RKO (cell line): Measurements from ENCODE around the gene DNAJC7.
A peak's percentile ranks its signal among the peaks of the same experiment; 100 is the strongest.
"Not testable (repeated sequence)": the region's sequence is repeated elsewhere in the genome, so short reads cannot be mapped to it uniquely, and the experiment has no call there.

Experiments used
- DNase-seq: peaks from one replicate; pipeline ENCODE4 v3.0.0-alpha.2; 2016; ENCODE audit warnings: low spot score

DNAJC7 gene

DNA sequence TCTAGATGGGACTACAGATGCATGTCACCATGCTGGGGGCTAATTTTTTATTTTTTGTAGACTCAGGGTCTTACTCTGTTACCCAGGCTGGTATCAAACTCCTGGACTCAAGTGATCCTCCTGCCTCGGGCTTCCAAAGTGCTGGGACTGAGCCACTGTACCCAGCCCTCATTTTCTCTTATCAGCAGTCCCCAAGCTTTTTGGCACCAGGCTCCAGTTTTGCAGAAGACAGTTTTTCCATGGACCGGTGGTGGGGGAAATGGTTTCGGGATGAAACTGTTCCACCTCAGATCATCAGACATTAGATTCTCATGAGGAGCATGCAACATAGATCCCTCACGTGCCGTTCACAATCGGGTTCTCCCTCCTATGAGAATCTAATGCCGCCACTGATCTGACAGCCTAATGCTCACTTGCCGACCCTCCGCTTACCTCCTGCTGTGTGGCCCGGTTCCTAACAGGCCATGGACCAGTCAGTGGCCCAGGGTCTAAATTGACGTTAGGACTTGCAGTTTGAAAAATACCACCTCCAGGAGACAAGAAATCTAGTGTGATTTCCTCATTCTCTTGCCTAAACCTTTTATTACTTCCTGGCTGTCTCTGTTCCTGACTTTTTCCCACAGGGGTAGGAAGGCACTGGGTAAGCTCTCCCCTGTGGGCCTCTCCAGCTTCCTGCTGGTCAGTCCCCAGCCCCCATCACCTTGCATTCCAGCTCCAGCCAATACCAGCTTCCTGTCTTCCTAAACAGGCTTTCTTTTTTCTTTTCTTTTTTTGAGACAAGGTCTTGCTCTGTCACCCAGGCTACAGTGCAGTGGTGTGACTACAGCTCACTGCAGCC, 60.0 kb downstream of the DNAJC7 start:
- no peak for DNase-seq

DNA sequence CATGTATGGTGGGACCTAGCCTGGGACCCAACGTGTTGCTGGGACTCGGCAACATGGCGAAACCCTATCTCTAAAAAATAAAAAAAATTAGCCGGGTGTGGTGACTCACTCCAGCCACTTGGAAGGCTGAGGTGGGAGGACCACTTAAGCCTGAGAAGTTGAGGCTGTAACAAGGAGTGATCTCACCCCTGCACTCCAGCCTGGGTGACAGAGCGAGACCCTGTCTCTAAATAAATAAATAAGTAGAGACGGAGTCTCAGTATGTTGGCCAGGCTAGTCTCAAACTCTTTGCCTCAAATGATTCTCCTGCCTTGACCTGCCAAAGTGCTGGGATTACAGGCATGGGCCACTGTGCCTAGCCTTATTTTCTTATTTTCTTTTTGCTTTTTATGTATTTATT, 60.7 kb downstream of the DNAJC7 start:
- no peak for DNase-seq

DNA sequence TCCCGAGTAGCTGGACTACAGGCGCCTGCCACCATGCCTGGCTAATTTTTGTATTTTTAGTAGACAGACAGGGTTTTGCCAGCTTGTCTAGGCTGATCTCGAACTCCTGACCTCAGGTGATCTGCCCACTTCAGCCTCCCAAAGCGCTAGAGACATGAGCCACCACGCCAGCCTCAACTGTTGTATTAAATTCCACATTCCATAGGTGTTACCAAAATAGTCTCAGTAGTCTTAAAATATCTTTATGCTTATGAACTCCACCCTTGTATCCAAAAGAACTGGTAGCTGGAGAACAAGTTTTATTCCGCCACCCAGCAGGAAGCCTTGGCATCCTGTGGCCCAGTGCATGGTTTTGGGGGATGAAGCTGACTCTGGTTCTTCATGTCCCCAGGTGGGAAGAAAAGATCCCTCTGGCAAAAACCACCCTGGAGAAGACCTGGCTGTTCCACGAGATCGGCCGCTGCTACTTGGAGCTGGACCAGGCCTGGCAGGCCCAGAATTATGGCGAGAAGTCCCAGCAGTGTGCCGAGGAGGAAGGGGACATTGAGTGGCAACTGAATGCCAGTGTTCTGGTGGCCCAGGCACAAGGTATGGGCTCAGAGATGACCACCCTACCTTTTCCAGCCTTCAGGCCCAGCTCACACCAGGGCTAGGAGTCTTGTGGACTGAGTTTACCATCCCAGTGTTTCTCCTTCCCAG, 68.3 kb downstream of the DNAJC7 start:
- no peak for DNase-seq

DNA sequence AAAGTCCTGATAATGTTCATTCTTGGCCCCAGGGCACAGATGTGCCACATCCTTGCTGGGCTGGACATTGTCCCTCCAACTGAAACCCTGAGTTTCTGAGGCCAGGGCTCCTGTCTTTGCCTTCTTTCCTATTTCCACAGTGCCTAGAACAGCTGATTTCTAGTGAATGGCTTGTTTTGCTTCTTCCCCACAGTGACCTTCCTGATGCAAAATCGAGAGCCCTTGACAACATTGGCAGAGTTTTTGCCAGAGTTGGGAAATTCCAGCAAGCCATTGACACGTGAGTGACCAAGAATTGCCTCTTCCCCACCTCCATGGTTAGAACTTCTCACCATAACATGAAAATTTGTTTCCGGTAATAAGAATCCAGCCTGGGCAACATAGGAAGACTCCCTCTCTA, 72.3 kb downstream of the DNAJC7 start:
- no peak for DNase-seq

DNA sequence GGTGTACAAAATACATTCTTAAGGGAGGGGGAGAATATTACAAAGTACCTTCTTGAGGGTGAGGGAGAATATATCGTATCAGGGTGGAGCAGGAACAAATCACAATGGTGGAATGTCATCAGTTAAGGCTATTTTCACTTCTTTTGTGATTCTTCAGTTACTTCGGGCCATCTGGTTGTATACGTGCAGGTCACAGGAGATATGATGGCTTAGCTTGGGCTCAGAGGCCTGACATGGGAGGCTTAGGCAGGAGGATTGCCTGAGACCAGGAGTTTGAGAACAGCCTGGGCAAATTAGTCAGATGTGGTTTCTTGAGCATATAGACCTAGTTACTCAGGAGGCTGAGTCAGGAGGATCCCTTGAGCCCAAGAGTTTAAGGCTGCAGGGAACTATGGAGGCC, 73.7 kb downstream of the DNAJC7 start:
- DNase-seq = no peak

DNA sequence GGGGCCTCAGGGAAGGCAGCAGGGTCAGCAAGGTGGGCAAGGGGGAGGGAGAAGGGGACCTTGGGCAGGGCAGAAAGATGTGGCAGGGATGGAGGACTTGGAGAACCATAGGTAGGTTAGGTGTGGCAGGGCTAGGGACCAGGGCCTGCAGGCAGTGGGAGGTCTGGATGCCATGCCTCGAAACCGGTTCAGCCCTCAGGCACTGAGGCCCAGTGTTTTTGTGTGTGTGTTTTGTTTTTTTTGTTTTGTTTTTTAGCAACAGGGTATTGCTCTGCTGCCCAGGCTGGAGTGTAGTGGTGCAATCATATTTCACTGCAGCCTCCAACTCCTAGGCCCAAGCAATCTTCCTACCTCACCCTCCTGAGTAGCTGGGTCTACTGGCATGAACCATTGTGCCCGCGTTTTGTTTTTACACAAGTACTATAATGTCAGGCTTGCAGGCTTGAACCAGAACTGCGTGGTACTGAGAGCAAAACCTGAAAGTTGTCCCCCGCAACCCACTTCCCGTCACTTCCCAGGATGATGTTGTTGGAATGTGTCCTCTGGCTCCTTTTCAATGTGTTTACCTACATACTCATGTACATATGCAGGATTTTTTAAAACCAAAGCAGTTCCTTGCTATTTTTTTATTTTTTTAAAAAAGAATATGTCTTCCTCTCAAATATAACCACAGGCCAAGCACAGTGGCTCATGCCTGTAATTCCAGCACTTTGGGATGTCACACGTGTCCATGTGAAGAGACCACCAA, 74.4 kb downstream of the DNAJC7 start:
- no peak for DNase-seq

DNA sequence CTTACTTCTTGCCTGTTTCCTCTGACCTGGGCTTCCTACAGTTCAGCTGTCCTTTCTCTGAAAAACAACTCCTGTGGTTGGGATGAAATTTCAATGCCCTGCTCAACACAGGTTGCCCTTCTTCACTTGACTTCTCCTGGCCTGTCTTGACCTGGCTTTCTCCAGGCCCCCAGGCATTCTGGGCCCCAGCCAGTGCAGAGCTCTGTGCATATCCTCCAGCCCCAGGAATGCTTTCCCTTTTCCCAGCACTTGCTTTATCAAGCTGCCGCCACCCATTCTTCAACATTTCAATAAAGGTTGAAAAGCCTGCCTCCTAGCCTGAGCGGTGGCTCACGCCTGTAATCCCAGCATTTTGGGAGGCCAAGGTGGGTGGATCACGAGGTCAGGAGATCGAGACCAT, 76.1 kb downstream of the DNAJC7 start:
- DNase-seq = no peak

DNA sequence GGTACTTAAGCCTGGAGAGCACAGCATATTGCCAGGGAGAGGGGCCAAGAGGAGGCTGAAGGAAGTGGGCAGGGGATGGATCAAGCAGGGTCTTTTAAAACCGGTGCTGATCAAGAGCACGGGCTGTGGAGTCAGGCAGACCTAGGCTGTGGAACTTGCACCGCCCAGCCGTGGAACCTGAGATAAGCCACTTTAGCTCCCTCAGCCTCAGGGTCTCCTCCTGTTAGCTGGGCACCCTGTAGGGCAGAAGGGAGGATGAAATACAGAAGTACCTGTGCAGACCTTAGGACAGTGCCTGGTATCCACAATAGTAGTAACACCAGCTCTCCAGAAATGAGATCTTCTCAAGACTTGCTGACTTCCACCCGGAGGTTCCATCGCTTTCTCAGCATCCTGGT, 77.5 kb downstream of the DNAJC7 start:
- DNase-seq = no peak

DNA sequence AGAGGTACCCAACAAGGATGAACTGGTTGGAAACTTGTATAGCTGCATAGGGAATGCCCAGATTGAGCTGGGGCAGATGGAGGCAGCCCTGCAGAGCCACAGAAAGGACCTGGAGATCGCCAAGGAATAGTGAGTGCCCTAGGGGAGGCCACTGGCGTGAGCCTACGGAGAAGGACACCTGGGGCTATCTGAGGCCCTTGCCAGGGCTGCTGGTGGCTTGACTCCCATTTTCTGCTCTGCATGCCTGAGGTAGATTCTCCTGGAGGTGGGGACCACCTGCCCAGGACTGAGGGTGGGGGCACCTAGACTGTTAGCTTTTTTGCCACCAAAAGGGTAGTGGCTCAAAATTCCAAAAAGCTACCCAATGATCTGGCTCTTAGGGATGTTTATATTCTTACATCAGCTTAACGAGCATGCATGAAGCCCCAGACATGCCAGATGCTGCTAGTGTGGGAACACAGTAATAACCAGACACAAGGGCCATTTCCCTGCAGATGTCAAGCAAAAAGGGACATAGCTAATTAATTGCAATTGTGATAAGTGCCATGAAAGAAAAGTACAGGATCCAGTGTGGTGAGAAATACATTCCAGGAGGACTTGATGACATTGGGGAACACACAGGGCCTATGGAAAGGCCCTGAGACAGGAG, 78.1 kb downstream of the DNAJC7 start:
- DNase-seq = no peak

DNA sequence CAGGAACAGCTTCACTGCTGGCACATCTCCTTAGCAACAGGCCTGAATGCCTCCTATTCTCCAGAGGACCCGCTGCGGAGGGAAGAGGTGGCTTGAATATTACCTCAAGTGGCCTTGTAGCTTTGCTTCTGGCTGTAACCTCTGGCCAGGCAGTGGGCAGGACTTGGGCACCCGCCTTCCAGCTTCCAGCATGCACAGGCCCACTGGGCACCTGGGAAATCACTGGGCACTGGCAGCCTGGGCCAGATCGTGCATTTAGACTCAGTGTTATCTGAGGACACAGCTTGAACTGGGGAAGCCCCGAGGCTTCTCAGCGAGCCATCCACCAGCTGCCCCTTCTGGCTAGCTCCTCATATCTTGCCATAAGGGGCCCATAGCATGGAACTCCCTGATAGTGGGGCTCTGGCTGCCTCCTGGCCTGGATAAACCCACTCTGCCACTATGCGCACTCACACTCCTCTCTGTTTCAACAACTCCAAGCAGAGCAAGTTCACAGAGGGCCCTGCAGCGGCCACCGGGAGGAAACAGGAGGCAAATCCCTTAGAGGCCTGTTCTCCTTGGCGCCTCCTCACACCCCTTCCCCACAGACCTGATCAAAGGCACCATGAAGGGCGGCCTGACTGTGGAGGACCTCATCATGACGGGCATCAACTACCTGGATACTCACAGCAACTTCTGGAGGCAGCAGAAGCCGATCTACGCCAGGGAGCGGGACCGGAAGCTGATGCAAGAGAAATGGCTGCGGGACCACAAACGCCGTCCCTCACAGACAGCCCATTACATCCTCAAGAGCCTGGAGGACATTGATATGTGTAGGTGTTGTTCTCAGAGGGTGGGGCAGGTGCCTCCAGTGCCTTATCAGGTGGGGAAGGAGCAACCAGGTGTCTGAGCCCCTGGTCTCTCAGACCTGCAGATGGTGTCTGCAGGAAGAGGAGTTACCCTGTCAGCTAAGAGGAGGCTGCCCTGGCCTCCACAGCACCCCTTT, 79.0 kb downstream of the DNAJC7 start:
- DNase-seq = no peak

DNA sequence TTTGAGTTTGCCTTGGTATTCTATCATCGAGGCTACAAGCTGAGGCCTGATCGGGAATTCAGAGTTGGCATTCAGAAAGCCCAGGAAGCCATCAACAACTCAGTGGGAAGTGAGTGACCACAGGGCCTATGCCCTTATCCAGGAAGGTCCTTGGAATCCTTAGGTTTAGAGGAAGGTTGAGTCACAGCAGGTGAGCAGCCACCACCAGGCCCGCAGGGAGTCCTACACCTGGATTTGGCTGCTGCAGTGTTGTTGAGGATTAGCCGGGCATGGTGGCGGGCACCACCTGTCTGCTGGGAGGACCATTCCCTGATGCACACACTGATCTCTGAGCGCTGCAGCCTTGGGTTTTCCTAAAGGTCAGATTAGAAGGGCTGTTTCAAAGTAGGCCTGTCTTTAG, 81.6 kb downstream of the DNAJC7 start:
- no peak for DNase-seq

DNA sequence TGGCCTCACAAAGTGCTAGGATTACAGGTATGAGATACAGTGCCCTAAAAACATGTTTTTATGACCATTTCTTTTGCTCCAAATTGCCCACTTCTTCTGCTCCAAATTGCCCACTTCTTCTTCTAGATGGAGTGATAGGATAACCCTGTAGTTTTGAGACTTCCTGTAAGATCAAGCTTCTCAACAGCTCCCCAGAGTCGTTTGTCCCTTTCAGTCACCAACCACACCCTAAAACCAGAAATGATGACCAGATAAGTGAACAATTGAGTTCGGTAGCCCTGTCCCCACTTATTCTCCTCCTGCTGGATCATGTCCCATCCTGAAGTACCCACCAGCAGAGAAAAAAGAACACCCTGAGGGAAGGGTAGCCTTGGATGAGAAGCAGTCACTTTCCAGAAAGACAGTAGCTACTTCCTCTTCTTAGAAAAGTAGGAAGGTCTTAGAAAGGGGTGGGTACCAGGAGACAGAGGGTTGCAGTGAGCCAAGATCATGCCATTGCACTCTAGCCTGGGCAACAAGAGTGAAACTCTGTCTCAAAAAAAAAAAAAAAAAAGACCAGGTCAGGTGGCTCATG, 84.3 kb downstream of the DNAJC7 start:
- DNase-seq = no peak

DNA sequence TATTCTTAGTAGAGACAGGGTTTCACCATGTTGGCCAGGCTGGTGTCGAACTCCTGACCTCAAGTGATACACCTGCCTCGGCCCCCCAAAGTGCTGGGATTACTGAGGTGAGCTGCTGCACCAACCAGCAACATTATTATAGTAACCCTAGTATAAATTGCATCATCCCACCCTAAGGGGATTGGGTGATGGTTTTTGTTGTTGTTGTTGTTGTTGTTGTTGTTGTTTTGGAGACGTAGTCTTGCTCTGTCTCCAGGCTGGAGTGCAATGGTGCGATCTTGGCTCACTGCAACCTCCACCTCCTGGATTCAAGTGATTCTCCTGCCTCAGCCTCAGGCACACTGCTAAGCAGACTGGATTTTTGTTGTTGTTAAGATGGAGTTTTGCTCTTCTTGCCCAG, 85.5 kb downstream of the DNAJC7 start:
- DNase-seq = not testable (repeated sequence)

DNA sequence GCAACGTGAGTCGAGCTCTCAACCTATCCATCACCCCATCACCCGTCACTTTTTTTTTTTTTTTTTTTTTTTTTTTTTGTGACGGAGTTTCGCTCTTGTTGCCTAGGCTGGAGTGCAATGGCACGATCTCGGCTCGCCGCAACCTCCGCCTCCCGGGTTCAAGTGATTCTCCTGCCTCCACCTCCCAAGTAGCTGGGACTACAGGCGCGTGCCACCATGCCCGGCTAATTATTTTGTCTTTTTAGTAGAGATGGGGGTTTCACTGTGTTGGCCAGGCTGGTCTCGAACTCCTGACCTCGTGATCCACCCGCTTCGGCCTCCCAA, 86.4 kb downstream of the DNAJC7 start:
- not testable (repeated sequence) for DNase-seq

DNA sequence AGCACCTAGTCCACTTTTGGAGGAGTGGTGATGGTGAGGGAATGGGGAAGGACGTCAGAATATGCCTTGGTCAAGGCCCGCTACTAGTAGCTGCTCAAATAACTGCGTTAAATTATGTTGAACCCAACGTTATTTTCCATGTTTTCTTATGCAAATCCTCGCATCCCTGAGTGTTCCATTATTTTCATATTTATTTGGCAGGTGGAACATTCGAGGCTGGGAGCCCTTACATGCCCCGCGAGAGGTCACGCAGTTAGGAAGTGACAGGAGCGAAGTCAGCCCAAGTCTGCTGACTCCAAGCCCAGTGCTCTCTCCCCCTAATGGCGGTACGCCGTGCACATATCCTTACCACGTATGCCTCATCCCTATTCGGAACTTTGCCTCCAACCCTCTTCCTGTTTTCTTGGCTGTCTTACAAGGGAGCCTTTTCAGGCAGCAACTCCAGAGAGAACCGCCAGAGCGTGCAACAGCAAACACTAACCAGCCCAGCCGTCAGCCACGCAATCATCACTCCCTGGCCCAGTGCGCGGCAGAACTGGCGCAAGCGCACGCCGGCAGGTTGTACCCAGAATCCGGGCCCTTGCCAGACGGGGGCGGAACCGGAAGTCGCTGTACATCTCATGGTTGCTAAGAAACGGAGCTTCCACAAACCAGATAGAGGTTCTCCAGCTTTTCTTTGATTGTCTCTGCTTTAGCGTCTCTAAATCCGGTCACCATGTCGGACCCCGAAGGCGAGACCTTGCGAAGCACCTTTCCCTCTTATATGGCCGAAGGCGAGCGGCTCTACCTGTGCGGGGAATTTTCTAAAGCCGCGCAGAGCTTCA, 87.0 kb downstream of the DNAJC7 start, which contains the start of gene ODAD4:
ODAD4 (plus strand) TSS at position 609 of the 824 bp plus-strand sequence; CDS start at position 716, 107 bp downstream.
- DNase-seq = peak; percentile 98

DNA sequence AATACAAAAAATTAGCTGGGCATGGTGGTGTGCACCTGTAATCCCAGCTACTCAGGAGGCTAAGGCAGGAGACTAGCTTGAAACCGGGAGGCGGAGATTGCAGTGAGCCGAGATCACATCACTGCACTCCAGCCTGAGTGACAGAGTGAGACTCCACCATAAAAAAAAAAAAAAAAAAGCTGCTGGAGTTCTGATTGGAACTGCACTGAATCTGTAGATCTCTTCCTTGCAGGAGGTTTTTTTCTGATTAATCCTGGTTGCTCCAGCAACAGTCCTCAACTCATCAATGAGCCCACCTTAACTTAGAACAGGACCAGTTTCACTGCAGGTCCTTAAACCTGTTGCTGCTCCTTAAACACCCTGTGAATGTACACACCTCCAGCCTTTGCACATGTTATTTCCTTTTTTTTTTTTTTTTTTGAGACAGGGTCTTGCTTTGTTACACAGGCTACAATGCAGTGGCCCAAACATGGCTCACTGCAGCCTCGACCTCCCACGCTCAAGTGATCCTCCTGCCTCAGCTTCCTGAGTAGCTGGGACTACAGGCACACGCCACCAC, 88.5 kb downstream of the DNAJC7 start:
- no peak for DNase-seq
